ENCODE measurements around the gene SYT15. TPM values are rescaled to one million over a fixed set of nuclear protein-coding genes. Genes with fewer than 3 reads are reported as not detected.

Gene SYT15
- 1.6 to 3.3 TPM (median 2.7 TPM) in 5 replicates for total RNA-seq (2022; extraction: Qiagen RNA extraction; ENCODE audit: low read depth)

GRCh38 chr10:46578474-46579178 lies at the start of gene SYT15:
TSS of gene SYT15 (plus strand) at chr10:46579128. CDS start at chr10:46579169, 41 bp downstream.

GRCh38 chr10:46556515-46557318 lies 22.2 kb upstream of the SYT15 start, which contains the start of gene GPRIN2:
TSS of gene GPRIN2 (minus strand) at chr10:46556658. CDS start at chr10:46550736, 5,922 bp downstream.

Other genes starting within 250 kb of the SYT15 start
- gene ANXA8L1, start 203.4 kb upstream of the SYT15 start, total RNA-seq (2022; extraction: Qiagen RNA extraction; ENCODE audit: low read depth), result 91.6 to 129 TPM (median 112 TPM) in 5 replicates
- gene NPY4R, start 113.2 kb upstream of the SYT15 start, total RNA-seq (2022; extraction: Qiagen RNA extraction; ENCODE audit: low read depth), result 28.0 to 43.1 TPM (median 39.2 TPM) in 5 replicates
- 30.6 to 40.9 TPM (median 37.8 TPM) in 5 replicates for gene GPRIN2, start 22.5 kb upstream of the SYT15 start, total RNA-seq (2022; extraction: Qiagen RNA extraction; ENCODE audit: low read depth)